Embryonic facial prominence (tissue), 1 donor: ENCODE results near the gene ICOSLG.
"Not testable (repeated sequence)": the region's sequence is repeated elsewhere in the genome, so short reads cannot be mapped to it uniquely, and the experiment has no call there.

ENCODE experiments used
- DNase-seq: peaks from one replicate; pipeline ENCODE4 v3.0.0-alpha.2; 2016; ENCODE audit errors: extremely low spot score

Gene ICOSLG

DNA sequence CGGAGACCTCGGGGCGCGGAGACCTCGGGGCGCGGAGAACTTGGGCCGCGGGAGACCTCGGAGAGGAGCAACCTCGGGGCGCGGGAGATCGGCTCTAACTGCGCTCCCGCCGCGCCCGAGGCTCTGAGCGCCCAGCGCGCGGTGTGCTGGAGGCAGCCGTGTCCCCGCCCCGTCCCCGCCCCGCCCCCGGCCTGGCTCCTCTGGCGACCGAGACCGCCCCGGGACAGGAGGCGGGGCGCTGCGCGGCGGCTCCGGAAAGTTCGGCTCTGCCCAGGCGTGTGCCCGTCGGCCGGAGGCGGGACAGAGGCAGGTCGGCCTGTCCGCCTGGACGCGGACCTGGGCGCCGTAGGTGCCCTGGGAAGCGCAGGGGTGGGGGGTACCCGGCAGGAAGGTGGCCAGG, at the start of gene ICOSLG:
ICOSLG (minus strand) TSS at position 102 of the 400 bp plus-strand sequence. CDS start 126 bp downstream, outside the sequence.
- not testable (repeated sequence) for DNase-seq

- DNase-seq, result no peak
Observed at GRCh38 chr21:44289381-44290010, 48.8 kb upstream of the ICOSLG start.

GRCh38 chr21:44288251-44289110, 47.7 kb upstream of the ICOSLG start:
- DNase-seq, result no peak

- DNase-seq, result no peak
Observed at GRCh38 chr21:44286716-44287632, 46.2 kb upstream of the ICOSLG start.

DNA sequence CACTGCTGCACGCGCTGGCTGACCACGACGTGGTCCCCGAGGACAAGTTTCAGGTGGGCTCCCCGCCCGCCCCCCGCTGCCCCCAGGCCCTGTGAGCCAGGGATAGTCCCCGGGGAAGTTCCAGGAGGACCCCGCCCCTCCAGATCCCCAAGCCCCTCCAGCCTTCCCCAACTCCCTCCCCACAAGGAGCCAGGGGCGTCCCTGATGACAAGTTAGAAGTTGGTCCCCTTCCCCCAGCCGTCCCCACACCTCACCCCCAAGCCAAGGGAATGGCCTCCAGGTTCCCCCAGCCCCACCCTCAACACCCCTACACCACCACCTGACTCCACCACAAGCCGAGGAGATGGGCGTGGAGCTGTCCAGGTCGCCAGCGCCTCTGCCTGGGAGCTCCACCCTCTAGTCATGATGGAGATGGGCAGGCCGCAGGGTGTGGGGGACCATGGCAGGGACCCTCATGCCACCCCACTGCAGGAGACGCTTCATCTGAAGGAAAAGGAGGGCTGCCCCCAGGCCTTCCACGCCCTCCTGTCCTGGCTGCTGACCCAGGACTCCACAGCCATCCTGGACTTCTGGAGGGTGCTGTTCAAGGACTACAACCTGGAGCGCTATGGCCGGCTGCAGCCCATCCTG, 45.5 kb upstream of the ICOSLG start:
- no peak for DNase-seq

- DNase-seq, result no peak
Observed at GRCh38 chr21:44285138-44285992, 44.6 kb upstream of the ICOSLG start, which contains the start of gene AIRE. TSS of gene AIRE (plus strand) at chr21:44285876. CDS start at chr21:44286007, 131 bp downstream.

GRCh38 chr21:44283948-44284347, 43.2 kb upstream of the ICOSLG start:
- DNase-seq, result no peak

DNA sequence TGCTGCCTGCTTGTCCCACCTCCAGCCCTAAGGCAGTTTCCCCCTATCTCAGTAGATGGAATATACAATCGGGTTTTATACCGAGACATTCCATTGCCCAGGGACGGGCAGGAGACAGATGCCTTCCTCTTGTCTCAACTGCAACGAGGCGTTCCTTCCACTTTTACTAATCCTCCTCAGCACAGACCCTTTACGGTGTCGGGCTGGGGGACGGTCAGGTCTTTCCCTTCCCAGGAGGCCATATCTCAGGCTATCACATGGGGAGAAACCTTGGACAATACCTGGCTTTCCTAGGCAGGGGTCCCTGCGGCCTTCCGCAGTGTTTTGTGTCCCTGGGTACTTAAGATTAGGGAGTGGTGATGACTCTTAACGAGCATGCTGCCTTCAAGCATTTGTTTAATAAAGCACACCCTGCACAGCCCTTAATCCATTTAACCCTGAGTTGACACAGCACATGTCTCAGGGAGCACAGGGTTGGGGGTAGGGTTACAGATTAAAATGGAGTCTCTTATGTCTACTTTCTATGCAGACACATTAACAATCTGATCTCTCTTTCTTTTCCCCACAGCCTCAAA, 42.6 kb upstream of the ICOSLG start:
- not testable (repeated sequence) for DNase-seq

- no peak for DNase-seq
Observed at GRCh38 chr21:44282370-44282769, 41.6 kb upstream of the ICOSLG start.

DNA sequence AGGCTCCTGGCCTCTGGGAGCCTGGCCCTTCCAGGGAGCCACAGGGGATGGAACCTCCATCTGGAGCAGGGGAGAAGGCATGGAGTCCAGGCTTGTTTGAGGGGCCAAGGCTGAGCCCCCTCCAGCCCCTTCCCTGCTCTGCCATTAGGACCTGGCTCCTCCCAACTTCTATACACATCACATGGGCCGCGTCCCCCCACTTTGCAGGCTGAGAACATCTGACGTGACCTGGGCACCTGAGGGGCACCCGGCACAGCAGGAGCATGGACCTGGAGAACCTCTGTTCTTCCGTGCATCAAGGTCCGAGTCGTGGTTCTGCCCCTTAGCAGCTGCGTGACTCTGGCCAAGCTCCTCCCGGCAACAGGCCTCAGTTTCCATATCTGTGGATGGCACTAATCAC, 41.1 kb upstream of the ICOSLG start:
- DNase-seq, result no peak

GRCh38 chr21:44279354-44280260, 38.9 kb upstream of the ICOSLG start:
- DNase-seq, result no peak

DNA sequence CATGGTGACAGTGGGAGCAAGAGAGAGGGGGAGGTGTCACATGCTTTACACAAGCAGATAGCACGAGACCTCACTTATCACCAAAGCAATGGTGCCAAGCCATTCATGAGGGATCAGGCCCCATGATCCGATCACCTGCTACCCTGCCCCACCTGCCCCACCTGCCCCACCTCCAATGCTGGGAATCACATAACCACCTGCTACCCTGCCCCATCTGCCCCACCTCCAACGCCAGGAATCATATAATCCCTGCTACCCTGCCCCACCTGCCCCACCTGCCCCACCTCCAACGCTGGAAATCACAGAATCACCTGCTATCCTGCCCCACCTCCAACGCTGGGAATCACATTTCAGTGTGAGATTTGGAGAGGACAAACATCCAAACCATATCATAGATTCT, 34.3 kb upstream of the ICOSLG start:
- DNase-seq, result no peak

DNA sequence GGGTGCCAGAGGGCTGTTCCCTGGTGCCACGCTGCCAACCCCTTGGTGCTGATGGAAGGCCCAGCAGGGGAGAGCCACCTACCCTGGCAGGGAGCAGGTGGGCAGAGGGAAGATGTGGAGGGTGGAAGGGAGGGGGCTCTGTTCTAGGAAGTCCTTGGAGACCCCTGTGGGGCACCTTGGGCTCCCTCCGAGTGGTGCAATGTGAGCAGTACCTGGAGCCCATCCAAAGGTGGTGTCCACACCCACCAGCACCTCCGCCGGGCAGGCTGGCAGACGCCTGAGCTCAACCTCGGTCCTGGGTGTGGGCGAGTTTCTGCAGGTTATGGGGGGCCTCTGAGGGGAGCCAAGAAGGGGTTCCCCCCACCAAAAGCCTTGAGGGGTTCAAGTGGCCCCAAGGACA, 32.3 kb upstream of the ICOSLG start:
- DNase-seq, result no peak

GRCh38 chr21:44272284-44272858, 31.6 kb upstream of the ICOSLG start:
- no peak for DNase-seq

- DNase-seq, result no peak
Observed at GRCh38 chr21:44271558-44272283, 31.0 kb upstream of the ICOSLG start.

DNA sequence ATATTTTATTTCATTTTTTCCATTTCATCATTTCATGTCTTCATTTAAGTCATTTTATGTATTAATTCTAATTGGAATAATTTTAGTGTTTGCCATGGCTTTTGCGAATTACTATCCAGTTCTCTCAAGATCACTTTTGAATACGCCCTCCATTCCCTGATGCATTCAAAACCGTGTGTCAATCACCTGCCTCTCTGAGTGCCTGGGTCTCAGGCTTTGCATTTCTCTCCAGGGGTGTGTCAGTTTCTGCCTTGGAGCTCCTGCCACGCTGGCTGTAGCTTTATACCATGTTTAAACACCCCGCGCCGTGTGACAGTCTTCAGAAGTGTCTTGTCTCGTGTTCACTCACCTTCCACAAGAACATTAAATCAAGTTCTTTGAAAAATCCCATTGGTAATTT, 28.3 kb upstream of the ICOSLG start:
- DNase-seq, result no peak

- DNase-seq, result no peak
Observed at GRCh38 chr21:44267655-44268142, 27.0 kb upstream of the ICOSLG start.

DNA sequence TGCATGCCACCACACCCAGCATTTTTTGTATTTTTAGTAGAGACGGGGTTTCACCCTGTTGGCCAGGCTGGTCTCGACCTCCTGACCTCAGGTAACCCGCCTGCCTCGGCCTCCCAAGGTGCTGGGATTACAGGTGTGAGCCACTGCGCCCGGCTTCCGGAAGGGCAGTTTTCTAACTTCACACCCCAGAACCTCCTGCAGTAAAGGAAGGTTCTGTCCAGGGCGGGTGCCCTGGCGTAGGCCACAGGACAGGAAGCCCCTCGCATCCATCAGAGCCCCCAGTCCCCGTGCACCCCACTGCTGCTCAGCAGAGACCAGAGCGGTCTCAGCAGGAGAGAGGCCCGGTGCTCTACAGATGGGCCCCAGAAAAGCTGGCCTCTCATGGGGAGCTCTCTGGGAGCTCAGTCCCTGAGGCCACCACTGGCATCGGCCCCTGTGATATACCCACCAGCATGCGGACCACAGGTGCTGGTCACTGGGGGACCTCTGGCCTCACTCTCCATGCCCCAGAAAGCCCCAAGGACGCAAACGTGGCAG, 25.1 kb upstream of the ICOSLG start:
- DNase-seq, result no peak
